ENCODE measurements around the gene MDM1. TPM values are rescaled to one million over a fixed set of nuclear protein-coding genes. Genes with fewer than 3 reads are reported as not detected.

MDM1 gene
- total and polyA plus RNA-seq, 2 of the 13 experiments (the other 11 are each of a cell fraction or from before 2014, with no cell fraction given), result 4.6 to 15.2 TPM

- peaks cover 1 to 4% of the 10 kb centered on the region in 2 experiments; a peak in 1 of 5 replicates for H3K36me3 ChIP-seq (replicated peaks in 1 of 2; ENCODE audit: control insufficient read depth in 1 of 2, insufficient read depth in 2 of 2, low read length in 2 of 2)
- intact Hi-C loops (cut with micrococcal nuclease; ENCODE audit: unreplicated experiment) (no loop called here), in situ Hi-C loops (cut with HindIII; ENCODE audit: extremely low pct_ligation_motif_present, low pct_unique_long_range_greater_than_20kb) (loop anchor here (25.0 kb wide), 1 partner anchor 267 kb away; no protein-coding TSS in a partner anchor)
- ATAC-seq (no peak), FAIRE-seq (no peak), DNase-seq (ENCODE audit: low spot score) (no peak)
- H3K27ac ChIP-seq (ENCODE audit: extremely low read length, insufficient read depth, low read length), result no peak overlapping the region
- no peak overlapping the region for H3K4me2 ChIP-seq (ENCODE audit: low read depth, low read length)
- ChIA-PET CTCF (ENCODE audit: low intra/inter-chr PET ratio, low total read pairs) (no interaction called here), POLR2A (no interaction called here)
- H3K9ac ChIP-seq (ENCODE audit: insufficient read depth, low read depth, low read length), result no peak overlapping the region
- no TSS peak for BruUV-seq (replicated peaks)
- no peaks in the 10 kb centered on the region for H3K9me3 ChIP-seq (ENCODE audit: low read length)
- no peaks in the 10 kb centered on the region for H3K79me2 ChIP-seq (ENCODE audit: insufficient read depth, low read length)
- H3K4me1 ChIP-seq (ENCODE audit: insufficient read depth, low read length), result no peaks in the 10 kb centered on the region
- H3K27me3 ChIP-seq (ENCODE audit: control insufficient read depth in 1 of 2, insufficient read depth in 2 of 2, low read length in 2 of 2), result no peaks in the 10 kb centered on the region
- no peak overlapping the region for H2AFZ ChIP-seq (ENCODE audit: low read length)
- H4K20me1 ChIP-seq (ENCODE audit: insufficient read depth, low read length), result no peaks in the 10 kb centered on the region
- WGBS (ENCODE audit: low lambda C conversion rate), result 95% methylated on average over 3 of the region's 3 CpGs
- H3K4me3 ChIP-seq (replicated peaks in 1 of 3; ENCODE audit: insufficient read depth in 1 of 3, low read depth in 2 of 3, low read length in 3 of 3), result no peak overlapping the region
- no peak for TF ChIP-seq ZNF501 (CRISPR knock-in tag; IDR thresholded peaks at IDR 0.05)
- no peak for TF ChIP-seq ZSCAN5A (CRISPR knock-in tag; IDR thresholded peaks at IDR 0.05; ENCODE audit: borderline replicate concordance)
- no peak for TF ChIP-seq ZNF816 (CRISPR knock-in tag; IDR thresholded peaks at IDR 0.05; ENCODE audit: borderline replicate concordance)
- TF ChIP-seq NONO (IDR thresholded peaks at IDR 0.05), result no peak
- TF ChIP-seq NONO (CRISPR knock-in tag; conservative IDR thresholded peaks at IDR 0.05), result no peak
- TF ChIP-seq FUBP1 (CRISPR knock-in tag; IDR thresholded peaks at IDR 0.05; ENCODE audit: borderline replicate concordance), result no peak
- no peak for TF ChIP-seq ZNF510 (CRISPR knock-in tag; IDR thresholded peaks at IDR 0.05; ENCODE audit: low read depth)
- no peak for TF ChIP-seq SMAD9 (CRISPR knock-in tag; IDR thresholded peaks at IDR 0.05)
- TF ChIP-seq ZNF850 (CRISPR knock-in tag; conservative IDR thresholded peaks at IDR 0.05), result no peak
- no peak for TF ChIP-seq MLX (CRISPR knock-in tag; IDR thresholded peaks at IDR 0.05)
- TF ChIP-seq HMGA1 (CRISPR knock-in tag; conservative IDR thresholded peaks at IDR 0.05), result no peak
- TF ChIP-seq JUNB (CRISPR knock-in tag; IDR thresholded peaks at IDR 0.05; ENCODE audit: borderline replicate concordance), result no peak
- no peak for TF ChIP-seq ZNF446 (CRISPR knock-in tag; IDR thresholded peaks at IDR 0.05)
- TF ChIP-seq ZFYVE20 (CRISPR knock-in tag; IDR thresholded peaks at IDR 0.05; ENCODE audit: borderline replicate concordance, low read depth), result no peak
- no peak for TF ChIP-seq KLF12 (CRISPR knock-in tag; IDR thresholded peaks at IDR 0.05; ENCODE audit: borderline replicate concordance)
- no peak for TF ChIP-seq DZIP1 (CRISPR knock-in tag; IDR thresholded peaks at IDR 0.05)
- TF ChIP-seq HNRNPH1 (optimal IDR thresholded peaks at IDR 0.05; ENCODE audit: low read depth, low read length), result no peak
- no peak for TF ChIP-seq ARID2 (CRISPR knock-in tag; IDR thresholded peaks at IDR 0.05; ENCODE audit: borderline replicate concordance)
These were observed 27.5 kb downstream of the MDM1 start for GRCh38 chr12:68304626-68305025.
